T-helper 9 cell (primary cell): ENCODE data around the gene PTBP3.
A peak's percentile ranks its signal among the peaks of the same experiment; 100 is the strongest.
"Not testable (repeated sequence)": the region's sequence is repeated elsewhere in the genome, so short reads cannot be mapped to it uniquely, and the experiment has no call there.

Source experiments
- DNase-seq: peaks from one replicate; pipeline ENCODE4 v3.0.0-alpha.2; 2020
- total RNA-seq, 2 donors: gene quantifications; one replicate each; lab custom pipeline; 2026; lab: John Stamatoyannopoulos, UW

The PTBP3 gene, protein sequence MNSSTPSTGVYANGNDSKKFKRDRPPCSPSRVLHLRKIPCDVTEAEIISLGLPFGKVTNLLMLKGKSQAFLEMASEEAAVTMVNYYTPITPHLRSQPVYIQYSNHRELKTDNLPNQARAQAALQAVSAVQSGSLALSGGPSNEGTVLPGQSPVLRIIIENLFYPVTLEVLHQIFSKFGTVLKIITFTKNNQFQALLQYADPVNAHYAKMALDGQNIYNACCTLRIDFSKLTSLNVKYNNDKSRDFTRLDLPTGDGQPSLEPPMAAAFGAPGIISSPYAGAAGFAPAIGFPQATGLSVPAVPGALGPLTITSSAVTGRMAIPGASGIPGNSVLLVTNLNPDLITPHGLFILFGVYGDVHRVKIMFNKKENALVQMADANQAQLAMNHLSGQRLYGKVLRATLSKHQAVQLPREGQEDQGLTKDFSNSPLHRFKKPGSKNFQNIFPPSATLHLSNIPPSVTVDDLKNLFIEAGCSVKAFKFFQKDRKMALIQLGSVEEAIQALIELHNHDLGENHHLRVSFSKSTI
- 278 to 294 reads per million in 2 donors for total RNA-seq

DNA sequence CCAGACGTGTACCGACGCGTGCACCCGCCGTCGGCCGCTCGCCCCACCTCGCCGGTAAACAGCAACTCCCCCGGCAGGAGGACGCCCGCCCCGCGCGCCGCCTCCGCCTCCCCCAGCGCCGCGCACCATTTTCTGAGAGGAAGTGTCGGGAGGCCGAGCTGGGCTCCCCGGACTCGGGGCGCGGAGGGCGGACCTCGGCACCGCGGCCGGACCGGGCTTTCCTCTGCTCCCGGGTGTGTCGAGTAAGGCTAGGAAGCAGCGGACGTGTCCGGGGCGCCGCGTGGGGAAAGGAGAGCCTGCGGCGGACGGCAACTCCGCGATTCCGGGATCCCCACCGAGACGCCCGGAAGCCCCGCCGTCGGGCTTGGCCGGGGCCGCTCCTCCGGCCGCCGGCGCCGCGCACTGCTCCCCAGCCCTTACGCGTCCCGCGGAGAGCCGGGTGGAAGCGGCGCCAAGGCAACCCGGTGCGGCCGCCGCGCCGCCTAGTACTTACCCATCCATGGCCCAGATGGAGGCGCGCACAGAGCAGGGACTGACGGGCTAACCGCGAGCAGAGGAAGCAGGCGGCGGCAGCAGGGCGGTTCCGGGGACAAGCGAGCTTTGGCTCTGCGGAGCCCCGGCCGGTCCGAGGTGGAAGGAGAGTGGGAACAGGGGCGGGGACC, at the start of gene PTBP3:
Gene PTBP3 (minus strand): TSS at position 643 of the 662 bp plus-strand sequence. CDS start 35,754 bp downstream, outside the sequence.
- DNase-seq, result peak; percentile 73

DNA sequence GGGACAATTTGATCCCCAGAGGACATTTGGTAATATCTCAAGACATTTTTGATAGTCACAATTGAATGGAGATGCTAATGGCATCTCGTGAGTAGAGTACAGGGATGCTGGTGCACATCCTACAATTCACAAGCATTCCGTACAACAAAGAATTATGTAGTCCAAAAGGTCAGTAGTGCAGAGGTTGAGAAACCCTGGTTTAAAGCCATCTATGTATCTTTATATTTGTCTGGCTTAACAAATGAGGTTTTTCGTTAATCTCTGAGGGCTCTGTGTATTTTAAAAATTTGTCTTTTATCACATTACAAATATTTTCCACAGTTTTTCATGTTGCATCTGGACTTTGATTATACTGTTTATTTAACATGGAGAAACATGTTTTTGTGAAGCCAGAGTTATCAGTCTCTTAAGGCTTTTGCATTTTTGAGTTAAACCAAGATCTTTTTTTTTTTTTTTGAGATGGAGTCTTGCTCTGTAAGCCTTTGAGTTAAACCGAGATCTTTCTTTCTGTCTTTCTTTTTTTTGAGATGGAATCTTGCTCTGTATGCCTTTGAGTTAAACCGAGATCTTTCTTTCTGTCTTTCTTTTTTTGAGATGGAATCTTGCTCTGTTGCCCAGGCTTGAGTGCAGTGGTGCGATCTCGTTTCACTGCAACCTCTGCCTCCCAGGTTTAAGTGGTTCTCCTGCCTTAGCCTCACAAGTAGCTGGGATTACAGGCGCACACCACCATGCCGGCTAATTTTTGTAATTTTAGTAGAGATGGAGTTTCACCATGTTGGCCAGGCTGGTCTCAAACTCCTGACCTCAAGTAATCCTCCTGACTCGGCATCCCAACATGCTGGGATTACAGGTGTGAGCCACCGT, 49.3 kb upstream of the PTBP3 start:
- DNase-seq, result no peak

DNA sequence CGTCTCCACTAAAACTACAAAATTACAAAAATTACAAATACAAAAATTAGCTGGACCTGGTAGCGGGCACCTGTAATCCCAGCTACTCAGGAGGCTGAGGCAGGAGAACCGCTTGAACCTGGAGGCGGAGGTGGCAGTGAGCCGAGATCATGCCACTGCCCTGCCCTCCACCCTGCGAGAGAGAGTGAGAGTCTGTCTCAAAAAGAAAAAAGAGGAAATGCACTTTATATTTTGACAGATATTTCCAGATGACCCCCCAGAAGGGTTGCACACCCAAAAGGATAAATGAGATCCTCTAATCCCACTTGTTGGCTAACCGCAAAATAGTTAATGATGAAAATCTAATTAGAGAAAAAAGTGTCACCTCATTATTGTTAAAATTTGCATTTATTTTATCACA, 48.6 kb upstream of the PTBP3 start:
- DNase-seq, result no peak

DNA sequence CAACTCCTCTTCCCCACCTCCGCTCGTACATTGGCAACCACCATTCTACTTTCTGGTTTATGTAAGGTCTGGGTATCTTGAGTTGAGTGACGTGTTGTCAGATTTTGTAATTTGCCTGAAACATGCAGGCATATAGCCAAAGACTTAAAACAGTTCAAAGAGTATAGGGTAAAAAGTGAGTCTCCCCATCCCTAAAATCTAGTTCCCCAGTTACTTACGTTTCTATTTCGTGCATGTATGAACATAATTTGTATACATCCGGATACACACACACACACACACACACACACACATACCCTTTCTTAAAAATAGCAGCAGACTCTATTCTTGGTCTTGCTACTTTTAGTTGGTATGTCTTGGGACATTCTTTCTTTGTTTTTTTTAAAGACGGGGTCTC, 47.4 kb upstream of the PTBP3 start:
- no peak for DNase-seq

DNA sequence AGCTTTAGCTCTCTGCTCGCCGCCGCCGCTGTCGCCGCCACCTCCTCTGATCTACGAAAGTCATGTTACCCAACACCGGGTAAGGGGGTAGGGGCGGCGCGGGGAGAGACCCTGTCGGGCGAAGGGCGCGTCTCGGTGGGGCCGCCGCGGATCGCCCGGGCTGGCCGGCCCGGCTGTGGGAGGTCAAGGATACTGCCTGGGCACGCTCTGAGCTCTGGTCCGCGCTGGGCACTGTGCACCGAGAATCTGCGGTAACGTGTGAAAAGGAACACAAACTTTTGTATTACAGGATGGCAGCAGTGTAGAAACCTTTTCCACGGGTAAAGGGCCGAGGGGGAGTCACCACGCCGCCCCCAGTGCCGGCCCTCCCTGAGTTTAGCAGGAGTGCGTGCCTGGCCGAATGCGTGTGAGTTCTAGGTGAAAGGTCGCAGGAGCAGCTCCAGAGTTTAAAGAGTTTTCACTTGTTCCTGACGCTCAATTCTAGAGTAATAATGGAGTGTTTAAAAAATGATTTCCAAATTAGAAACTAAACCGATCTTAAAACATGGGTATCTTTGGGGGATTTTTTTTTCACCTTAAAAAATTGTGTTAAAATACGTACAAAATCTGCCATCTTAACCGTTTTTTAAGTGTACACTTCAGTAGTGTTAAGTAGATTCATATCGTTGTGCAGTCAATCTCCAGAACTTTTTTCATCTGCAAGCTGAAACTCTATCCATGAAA, 46.8 kb upstream of the PTBP3 start, which contains the start of gene HSDL2:
Gene HSDL2 (plus strand): TSS at position 7 of the 723 bp plus-strand sequence. CDS start 56 bp downstream, at position 63.
- DNase-seq, result peak; percentile 7

DNA sequence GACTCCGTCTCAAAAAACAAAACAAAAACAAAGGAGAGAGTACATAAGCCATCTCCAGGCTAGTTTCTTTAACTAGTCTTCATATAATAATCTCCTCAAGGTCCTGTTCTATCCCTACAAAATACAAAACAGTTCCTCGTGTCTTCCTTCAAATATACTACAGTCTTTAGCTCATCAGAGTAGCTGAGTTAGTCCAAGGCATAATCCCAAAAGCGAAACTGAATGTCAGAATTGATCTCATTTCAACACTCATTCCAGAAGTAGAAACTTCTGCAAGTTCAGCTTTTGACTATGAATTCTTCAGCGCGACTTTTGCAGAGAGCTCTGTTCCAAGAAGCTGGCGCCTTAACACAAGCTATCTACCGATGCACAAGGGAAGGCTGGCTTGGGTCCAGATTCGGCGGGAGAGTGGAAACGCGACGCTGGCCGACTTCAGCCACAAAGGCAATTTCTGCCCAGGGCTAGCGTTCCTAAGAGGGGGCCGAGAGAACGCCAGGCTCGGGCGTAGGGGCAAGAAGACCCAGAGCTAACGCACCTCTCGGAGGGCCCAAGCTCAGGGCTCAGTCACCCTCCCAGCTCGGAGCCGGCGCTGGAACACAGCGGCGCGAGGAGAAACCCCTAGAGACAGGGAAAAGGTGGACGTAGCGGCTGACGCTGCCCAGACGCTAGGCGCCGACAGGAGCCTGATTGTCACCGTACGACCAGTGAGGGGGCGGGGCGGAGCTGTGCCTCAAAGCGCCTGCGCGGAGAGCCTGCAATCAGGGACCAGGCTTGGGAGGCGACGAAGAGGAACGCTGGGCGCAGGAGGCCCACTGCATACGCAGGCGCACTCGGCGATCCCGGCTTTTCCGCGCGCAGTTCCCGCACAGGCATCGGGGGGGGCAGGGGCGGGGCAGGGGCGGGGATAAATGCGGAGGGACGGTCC, 46.0 kb upstream of the PTBP3 start:
- peak; percentile 98 for DNase-seq

DNA sequence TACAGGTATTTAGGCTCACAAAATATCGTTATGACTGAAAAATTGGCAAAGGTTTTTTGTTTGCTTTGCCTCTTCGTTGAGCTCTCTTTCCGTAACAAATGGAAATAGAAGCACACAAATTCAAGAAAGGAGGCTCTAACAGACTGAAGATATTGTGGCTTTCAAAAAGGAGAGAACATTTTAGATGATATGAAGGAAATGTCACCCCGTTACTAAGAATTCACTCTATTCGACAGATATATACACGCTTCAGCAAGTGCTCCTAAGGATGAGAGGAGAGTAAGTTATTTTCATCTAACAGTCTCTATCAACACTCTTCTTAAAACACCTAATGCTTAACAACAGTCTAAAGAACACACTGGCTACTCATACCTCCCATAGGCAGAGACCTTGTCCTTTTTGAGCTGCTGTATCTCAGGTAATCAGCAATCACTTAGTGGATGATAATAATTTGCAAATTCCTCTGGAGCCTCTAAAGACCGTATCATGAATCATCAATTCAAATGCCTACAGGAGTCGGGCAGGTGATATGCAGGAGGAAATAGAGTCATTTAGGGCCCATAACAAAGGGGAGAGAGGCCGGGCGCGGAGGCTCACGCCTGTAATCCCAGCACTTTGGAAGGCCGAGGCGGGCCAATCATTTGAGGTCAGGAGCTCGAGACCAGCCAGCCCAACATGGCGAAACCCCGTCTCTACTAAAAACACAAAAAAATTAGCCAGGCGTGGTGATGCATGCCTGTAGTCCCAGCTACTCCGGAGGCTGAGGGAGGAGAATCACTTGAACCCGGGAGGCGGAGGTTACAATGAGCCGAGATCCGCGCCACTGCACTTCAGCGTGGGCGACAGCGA, 45.1 kb upstream of the PTBP3 start:
- no peak for DNase-seq

DNA sequence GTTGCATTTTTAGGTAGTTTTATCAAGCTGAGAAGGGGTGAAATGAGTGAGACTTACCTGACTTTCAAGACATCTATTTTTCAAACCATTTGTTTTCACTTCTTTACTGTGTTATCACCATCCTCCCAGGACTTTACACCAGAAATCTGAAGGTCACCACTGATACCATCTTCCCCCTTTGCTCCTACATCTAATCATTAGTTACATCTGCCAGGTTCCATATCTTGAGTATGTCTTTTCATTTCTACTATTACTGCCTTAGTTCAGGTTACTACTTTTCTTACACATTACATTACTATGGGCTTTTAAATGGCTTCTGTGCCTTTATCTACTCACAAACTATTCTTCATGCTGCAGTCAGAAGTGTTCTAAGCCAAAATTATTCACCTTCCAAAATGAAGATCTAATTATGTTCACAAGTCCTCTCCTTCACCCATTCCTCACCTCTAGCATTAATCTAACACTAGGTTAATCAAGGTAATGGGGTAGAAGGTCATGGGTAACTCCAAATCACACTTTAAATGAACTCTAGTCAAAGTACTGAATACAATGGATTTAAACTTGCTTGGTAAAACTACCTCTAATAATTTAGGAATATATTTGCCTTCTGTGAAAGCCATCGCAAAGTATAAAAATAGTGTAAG, 44.4 kb upstream of the PTBP3 start:
- DNase-seq, result no peak

DNA sequence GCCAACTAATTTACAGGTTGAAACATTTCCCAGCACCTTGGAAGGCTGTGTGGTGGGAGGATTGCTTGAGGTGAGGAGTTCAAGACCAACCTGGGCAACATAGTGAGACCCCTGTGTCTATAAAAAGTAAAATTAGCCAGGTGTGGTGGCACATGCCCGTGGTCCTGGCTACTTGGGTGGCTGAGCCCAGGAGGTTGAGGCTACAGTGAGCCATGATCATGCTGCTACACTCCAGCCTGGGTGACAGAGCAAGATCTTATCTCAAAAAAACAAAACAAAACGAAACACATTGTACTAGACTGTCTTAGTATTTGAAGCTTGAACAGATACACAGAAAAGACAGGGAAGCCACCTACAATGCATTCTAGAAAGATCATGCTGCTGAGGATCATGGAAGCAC, 43.7 kb upstream of the PTBP3 start:
- DNase-seq, result no peak

DNA sequence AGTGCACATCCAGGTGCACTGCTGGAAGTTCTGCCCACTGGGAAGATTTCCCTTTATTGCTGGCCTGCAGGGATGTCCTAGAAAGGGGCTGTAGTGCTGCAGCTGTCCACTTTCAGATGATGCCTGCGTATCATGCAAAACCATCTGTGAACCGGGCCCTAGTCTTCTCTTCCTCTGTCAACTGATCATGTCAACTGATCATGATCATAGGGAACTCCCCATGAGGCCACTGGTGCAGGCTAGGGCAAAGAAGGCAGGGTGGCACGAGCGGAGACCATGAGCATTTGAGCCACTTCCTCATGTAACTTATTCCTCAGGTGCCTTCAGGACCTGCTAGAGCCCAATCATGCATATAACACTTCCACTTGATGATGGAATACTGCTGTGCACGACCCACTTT, 41.9 kb upstream of the PTBP3 start:
- no peak for DNase-seq

DNA sequence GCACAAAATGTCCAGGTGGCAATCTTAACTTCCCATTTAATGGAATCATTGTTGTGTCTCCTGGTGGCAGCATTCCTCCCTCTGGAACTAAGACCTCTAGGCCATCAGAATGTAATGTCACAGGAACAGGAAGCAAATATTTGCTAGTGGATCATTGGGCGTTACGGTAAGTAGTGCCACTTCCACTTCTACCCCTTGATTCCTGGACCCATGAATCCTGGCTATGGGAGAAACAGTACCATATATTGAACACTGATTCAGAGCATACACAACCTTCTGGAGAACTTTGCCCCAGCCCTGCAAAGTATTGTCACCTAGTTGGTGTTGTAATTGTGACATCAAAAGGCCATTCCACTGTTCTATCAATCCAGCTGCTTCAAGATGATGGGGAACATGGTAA, 40.8 kb upstream of the PTBP3 start:
- DNase-seq, result not testable (repeated sequence)

DNA sequence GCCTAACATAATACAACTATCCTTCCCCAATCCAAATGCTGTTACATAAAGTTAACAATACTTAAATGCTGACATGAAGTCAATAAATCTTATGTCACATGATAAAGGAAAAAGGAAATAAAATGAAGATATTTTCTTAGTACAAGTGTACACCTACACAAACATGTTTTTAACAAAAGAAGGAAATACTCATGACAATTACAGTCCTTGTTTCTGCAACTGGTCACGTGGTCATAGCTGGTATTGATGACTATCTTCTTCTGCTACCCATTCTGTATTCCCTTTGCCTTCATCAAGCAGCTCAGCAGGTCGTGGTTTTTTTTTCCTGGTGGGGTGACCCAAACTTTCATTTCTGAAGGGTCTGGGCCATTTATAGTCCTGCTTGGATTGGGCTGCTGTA, 40.2 kb upstream of the PTBP3 start:
- DNase-seq, result not testable (repeated sequence)

DNA sequence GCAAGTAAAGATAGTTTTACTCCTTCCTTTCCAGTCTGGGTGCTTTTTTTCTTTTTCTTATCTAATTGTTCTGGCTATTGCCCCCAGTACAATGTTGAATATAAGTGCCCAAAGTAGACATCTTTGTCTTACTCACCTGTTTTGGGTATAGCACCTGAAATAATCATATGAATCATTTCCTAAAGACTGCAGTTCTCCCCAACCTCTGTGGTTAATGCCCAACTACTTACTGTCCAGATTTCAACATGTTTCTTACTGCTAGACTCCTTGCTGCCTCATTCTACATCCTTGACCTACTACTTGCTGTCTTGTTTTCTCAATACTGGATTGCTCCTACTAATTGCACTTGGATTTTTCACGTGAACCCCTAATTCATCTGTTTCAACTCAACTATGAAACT, 37.6 kb upstream of the PTBP3 start:
- DNase-seq, result no peak

DNA sequence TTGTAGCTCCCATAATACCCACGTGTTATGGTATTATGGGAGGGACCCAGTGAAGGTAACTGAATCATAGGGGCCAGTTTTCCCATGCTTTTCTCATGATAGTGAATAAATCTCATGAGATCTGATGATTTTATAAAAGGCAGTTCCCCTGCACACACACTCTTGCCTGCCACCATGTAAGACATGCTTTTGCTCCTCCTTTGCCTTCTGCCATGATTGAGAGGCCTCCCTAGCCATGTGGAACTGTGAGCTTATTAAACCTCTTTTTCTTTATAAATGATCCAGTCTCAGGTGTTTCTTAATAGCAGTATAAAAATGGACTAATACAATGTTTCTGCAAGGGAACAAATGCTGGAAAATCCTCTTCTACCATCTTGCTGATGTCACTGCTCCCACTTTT, 36.4 kb upstream of the PTBP3 start:
- DNase-seq, result no peak

DNA sequence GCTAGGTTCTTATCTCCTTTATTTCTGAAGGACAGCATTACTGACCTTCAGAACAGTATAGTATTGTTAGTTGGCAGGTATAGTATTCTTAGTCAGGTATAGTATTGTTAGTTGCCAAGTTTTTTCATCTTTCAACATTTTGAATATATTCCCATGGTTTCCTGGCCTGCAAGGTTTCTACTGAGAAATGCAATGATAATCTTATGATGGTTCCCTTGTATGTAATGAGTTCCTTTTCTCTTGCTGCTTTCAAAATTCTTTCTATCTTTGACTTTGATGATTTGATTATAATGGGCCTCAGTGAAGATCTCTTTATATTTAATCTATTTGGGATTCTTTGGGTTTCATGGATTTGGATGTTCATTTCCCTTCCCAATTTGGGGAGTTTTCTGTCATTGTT, 34.0 kb upstream of the PTBP3 start:
- no peak for DNase-seq

DNA sequence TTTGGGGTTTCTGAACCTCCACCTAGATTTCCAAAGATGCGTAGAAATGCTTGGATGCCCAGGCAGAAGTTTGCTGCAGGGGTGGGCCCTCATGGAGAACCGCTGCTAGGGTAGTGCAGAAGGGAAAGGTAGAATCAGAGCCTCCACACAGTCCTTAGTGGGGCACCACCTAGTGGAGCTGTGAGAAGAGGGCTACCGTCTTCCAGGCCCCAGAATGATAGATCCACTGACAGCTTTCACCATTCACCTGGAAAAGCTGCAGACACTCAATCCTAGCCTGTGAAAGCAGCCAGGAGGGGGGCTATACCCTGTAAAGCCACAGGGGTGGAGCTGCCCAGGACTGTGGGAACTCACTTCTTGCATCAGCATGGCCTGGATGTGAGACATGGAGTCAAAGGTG, 33.2 kb upstream of the PTBP3 start:
- no peak for DNase-seq

DNA sequence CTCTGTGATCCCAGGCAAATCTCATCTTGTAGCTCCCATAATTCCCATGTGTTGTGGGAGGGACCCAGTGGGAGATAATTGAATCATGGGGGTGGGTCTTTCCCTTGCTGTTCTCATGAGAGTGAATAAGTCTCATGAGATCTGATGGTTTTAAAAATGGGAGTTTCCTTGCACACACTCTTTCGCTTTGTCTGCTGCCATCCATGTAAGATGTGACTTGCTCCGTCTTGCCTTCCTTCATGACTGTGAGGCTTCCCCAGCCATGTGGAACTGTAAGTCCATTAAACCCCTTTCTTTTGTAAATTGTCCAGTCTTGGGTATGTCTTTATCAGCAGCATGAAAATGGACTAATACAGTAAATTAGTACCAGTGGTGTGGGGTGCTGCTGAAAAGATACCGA, 31.8 kb upstream of the PTBP3 start:
- not testable (repeated sequence) for DNase-seq

DNA sequence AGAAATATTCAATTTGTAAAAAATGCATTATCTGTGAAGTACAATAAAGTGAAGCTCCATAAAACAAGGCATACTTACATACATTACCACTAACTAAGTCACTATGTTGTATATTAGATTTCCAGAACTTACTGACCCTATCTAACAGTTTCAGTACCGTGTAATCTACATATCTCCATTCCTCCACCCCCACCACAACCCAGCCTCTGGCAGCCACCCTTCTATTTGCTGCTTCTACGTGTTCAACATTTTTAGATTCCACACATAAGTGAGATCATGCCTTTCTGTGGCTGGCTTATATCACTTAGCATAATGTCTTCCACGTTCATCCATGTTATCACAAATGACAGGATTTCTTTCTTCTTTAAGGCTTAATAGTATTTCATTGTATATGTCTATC, 31.3 kb upstream of the PTBP3 start:
- DNase-seq, result no peak

DNA sequence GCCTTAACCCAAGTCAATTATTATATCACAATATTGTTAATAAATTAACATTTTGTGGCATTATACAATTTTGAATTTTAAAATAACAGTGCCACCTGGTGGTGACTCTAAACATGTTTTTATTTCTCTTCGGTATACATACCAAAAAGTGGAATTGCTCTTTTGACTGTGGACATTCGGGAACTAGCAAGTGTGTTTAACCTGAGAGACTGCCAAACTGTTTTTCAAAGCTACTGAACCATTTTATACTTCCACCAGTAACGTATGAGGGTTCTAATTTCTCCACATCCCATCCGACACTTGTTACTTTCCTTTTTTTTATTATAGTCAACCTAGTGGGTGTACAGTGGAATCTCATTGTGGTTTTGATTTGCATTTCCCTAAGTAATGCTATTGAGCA, 28.2 kb upstream of the PTBP3 start:
- no peak for DNase-seq
